Effector memory CD4-positive, alpha-beta T cell (primary cell): ENCODE results near the gene DENND11.

Source experiments
- DNase-seq, 3 donors: peaks; one replicate each; pipeline ENCODE4 v3.0.0-alpha.2; 2020
- H3K27ac ChIP-seq: 2 replicates; pipeline ENCODE4 v1.7.0; 2013; ENCODE audit warnings: mild to moderate bottlenecking, low read length, moderate library complexity; ENCODE audit not compliant: insufficient read depth, poor library complexity, severe bottlenecking
- H3K27me3 ChIP-seq: replicated peaks from 2 replicates; pipeline ENCODE4 v1.7.0; 2013; ENCODE audit warnings: mild to moderate bottlenecking, low read length; ENCODE audit not compliant: insufficient read depth, control insufficient read depth, poor library complexity, severe bottlenecking
- H3K36me3 ChIP-seq: 2 replicates; pipeline ENCODE4 v1.7.0; 2013; ENCODE audit warnings: mild to moderate bottlenecking, low read length, moderate library complexity; ENCODE audit not compliant: control insufficient read depth, insufficient read depth
- H3K4me1 ChIP-seq: 2 replicates; pipeline ENCODE4 v1.7.0; 2013; ENCODE audit warnings: low read length, mild to moderate bottlenecking; ENCODE audit not compliant: control insufficient read depth, insufficient read depth, poor library complexity, severe bottlenecking
- H3K4me3 ChIP-seq: 2 replicates; pipeline ENCODE4 v1.7.0; 2013; ENCODE audit warnings: low read length, low read depth, mild to moderate bottlenecking; ENCODE audit not compliant: insufficient read depth, poor library complexity, severe bottlenecking
- H3K9me3 ChIP-seq: 2 replicates; pipeline ENCODE4 v1.7.0; 2013; ENCODE audit warnings: mild to moderate bottlenecking, low read length, moderate library complexity; ENCODE audit not compliant: control insufficient read depth
- total RNA-seq, 3 donors: gene quantifications; one replicate each; lab custom pipeline; 2026; lab: John Stamatoyannopoulos, UW

Gene DENND11
- total RNA-seq: 108 to 138 (median 138) reads per million in 3 donors

GRCh38 chr7:141702047-141702567 lies at the start of gene DENND11:
TSS of gene DENND11 (minus strand) at chr7:141702166. CDS start at chr7:141702153, 13 bp downstream.
- peak within 1 kb of the TSS; percentile 64 for H3K4me3 ChIP-seq
- H3K9me3 ChIP-seq: no peaks in the 10 kb centered on the region
- peaks cover 8% of the 10 kb centered on the region for H3K4me1 ChIP-seq
- DNase-seq: peak; percentile 40 to 56 (median 48)
- H3K36me3 ChIP-seq: no peaks in the 10 kb centered on the region
- H3K27me3 ChIP-seq: no peaks in the 10 kb centered on the region
- H3K27ac ChIP-seq: peak within 1 kb of the TSS; percentile 84

GRCh38 chr7:141748396-141748795 lies 46.4 kb upstream of the DENND11 start:
- peaks cover 84% of the 10 kb centered on the region for H3K36me3 ChIP-seq

GRCh38 chr7:141744131-141744530 lies 42.2 kb upstream of the DENND11 start:
- H3K36me3 ChIP-seq: peaks cover 70% of the 10 kb centered on the region
- no peak overlapping the region for H3K27ac ChIP-seq
- DNase-seq: no peak
- H3K4me3 ChIP-seq: no peak overlapping the region
- no peaks in the 10 kb centered on the region for H3K27me3 ChIP-seq
- H3K4me1 ChIP-seq: peaks cover 10% of the 10 kb centered on the region
- H3K9me3 ChIP-seq: no peaks in the 10 kb centered on the region

More at GRCh38 chr7:141748396-141748795, 46.4 kb upstream of the DENND11 start:
- DNase-seq: no peak
- Histone ChIP-seq H3K4me3 (no peak overlapping the region), H3K4me1 (no peaks in the 10 kb centered on the region), H3K27me3 (no peaks in the 10 kb centered on the region), H3K9me3 (peaks cover 9% of the 10 kb centered on the region), H3K27ac (no peak overlapping the region)

- DNase-seq: no peak
- Histone ChIP-seq H3K27ac (no peak overlapping the region), H3K4me1 (peaks cover 16% of the 10 kb centered on the region), H3K36me3 (peaks cover 59% of the 10 kb centered on the region), H3K4me3 (no peak overlapping the region), H3K27me3 (no peaks in the 10 kb centered on the region), H3K9me3 (no peaks in the 10 kb centered on the region)
These were observed 40.3 kb upstream of the DENND11 start for GRCh38 chr7:141742229-141742628.

GRCh38 chr7:141739250-141739649 lies 37.3 kb upstream of the DENND11 start:
- Histone ChIP-seq H3K4me3 (no peak overlapping the region), H3K27ac (peak overlapping the region; percentile 81), H3K36me3 (peaks cover 35% of the 10 kb centered on the region), H3K4me1 (peaks cover 19% of the 10 kb centered on the region), H3K27me3 (no peaks in the 10 kb centered on the region), H3K9me3 (no peaks in the 10 kb centered on the region)
- no peak for DNase-seq

- no peak for DNase-seq
- no peaks in the 10 kb centered on the region for H3K9me3 ChIP-seq
- no peaks in the 10 kb centered on the region for H3K27me3 ChIP-seq
- H3K4me1 ChIP-seq: peaks cover 19% of the 10 kb centered on the region
- peak overlapping the region; percentile 81 for H3K27ac ChIP-seq
- peaks cover 29% of the 10 kb centered on the region for H3K36me3 ChIP-seq
- H3K4me3 ChIP-seq: peak overlapping the region; percentile 74
These were observed 36.6 kb upstream of the DENND11 start for GRCh38 chr7:141738592-141739013.

- peak; percentile 82 to 89 (median 88) for DNase-seq
- Histone ChIP-seq H3K4me1 (peaks cover 19% of the 10 kb centered on the region), H3K36me3 (peaks cover 23% of the 10 kb centered on the region), H3K4me3 (peak within 1 kb of the TSS; percentile 74), H3K27me3 (no peaks in the 10 kb centered on the region), H3K27ac (peak within 1 kb of the TSS; percentile 81), H3K9me3 (no peaks in the 10 kb centered on the region)
These were observed 36.0 kb upstream of the DENND11 start, which contains the start of gene SSBP1 for GRCh38 chr7:141737836-141738591. TSS of gene SSBP1 (plus strand) at chr7:141738358. CDS start at chr7:141739167, 809 bp downstream.

GRCh38 chr7:141737118-141737835 lies 35.3 kb upstream of the DENND11 start:
- H3K4me1 ChIP-seq: peaks cover 19% of the 10 kb centered on the region
- peak overlapping the region; percentile 81 for H3K27ac ChIP-seq
- peak in 1 of 3 donors; percentile 12 for DNase-seq
- no peaks in the 10 kb centered on the region for H3K27me3 ChIP-seq
- no peaks in the 10 kb centered on the region for H3K9me3 ChIP-seq
- peaks cover 16% of the 10 kb centered on the region for H3K36me3 ChIP-seq
- peak overlapping the region; percentile 74 for H3K4me3 ChIP-seq

GRCh38 chr7:141731476-141732149 lies 29.6 kb upstream of the DENND11 start:
- no peak overlapping the region for H3K4me3 ChIP-seq
- DNase-seq: no peak
- H3K4me1 ChIP-seq: no peaks in the 10 kb centered on the region
- no peaks in the 10 kb centered on the region for H3K36me3 ChIP-seq
- no peak overlapping the region for H3K27ac ChIP-seq
- no peaks in the 10 kb centered on the region for H3K9me3 ChIP-seq
- H3K27me3 ChIP-seq: no peaks in the 10 kb centered on the region
